Nasal cavity respiratory epithelium epithelial cell of viscerocranial mucosa (primary cell): ENCODE data around the gene GPR37. TPM values are rescaled to one million over a fixed set of nuclear protein-coding genes. Genes with fewer than 3 reads are reported as not detected.

ENCODE experiments used
- total RNA-seq: library from RNA; depleted of rRNA; stranded (reverse); fragments of >200 nt; gene quantifications from 2 replicates; pipeline ENCODE4 v1.2.3, GENCODE V29; 2014

GPR37 gene
- 1.0 and 2.9 TPM in 2 replicates for total RNA-seq

DNA sequence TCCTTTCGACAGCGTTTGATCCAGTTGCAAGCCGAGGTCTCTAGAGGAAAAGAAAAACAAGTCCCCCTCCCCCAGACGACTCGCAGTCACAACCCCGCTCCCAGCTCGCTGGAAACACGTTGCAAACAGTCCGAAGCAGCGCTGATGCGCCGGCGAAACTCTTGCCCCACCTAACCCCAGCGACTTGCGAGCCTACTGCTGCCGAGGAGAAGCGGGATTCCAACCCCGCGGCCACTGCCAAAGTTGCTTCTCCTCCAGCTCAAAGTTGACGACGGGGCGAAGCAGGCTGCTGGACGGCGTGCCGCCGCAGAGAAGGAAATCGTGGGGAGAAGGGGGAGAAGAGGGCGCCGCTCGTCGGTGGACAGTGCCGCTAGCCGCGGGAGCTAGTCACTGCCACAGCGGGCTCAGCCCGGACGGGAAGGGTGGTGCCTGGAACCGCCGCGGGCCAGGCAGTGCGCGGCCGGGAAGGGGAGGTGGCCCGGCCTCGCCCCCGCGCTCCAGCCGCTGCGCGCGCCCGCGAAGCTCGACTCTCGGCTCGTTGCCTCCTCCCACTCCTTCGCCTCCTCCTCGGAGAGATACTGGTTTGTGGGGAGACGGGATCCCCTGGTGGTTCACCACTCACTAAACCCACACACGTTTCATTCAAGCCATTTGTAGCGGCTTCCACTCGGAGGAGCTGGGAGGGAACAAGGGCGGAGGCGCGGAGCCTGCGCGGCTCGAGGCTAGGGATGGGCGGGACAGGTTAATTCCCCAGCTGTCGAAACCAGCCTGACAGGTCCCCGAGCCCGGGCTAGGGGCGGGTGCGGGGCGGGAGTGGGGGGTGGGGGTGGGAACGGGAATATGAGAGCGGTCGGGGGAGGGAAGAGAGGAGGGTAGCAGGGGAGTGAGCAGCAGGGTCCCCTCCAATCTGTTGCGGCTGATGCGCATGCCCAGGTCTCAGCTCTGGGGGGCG is at the start of gene GPR37:
Gene GPR37 (minus strand): TSS at position 392 of the 952 bp plus-strand sequence. CDS start 816 bp downstream, outside the sequence.

Other genes with a start within 250 kb of the GPR37 start
- 43.3 and 43.4 TPM in 2 replicates for gene POT1, start 164.0 kb upstream of the GPR37 start, total RNA-seq